ENCODE data around the gene GASK1A. TPM values are rescaled to one million over a fixed set of nuclear protein-coding genes. Genes with fewer than 3 reads are reported as not detected.
A peak's percentile ranks its signal among the peaks of the same experiment; 100 is the strongest.

Gene GASK1A
- total RNA-seq, 2 donors from 2014 or later, result 4.0 to 5.3 TPM

GRCh38 chr3:42982645-42983412 lies 3.7 kb downstream of the GASK1A start:
- Mint-ChIP-seq H3K9me3 (no peaks in the 10 kb centered on the region), H3K4me1 (peaks cover 33% of the 10 kb centered on the region), H3K4me3 (no peak overlapping the region), H3K27ac (no peak overlapping the region), H3K36me3 (ENCODE audit: low read depth) (no peaks in the 10 kb centered on the region), H3K27me3 (ENCODE audit: insufficient read depth) (peaks cover 43% of the 10 kb centered on the region)
- H3K4me3 ChIP-seq (ENCODE audit: low read length), result no peak overlapping the region
- TF ChIP-seq CTCF (conservative IDR thresholded peaks at IDR 0.05), result no peak
- H3K4me1 ChIP-seq (ENCODE audit: control insufficient read depth, insufficient read depth, low read length), result peaks cover 28% of the 10 kb centered on the region
- H3K27me3 ChIP-seq (ENCODE audit: control insufficient read depth, insufficient read depth, low read length, poor library complexity, severe bottlenecking), result peaks cover 21% of the 10 kb centered on the region
- no peak overlapping the region for H3K9ac ChIP-seq (ENCODE audit: extremely low read depth, low read length, poor library complexity, severe bottlenecking)
- peak; percentile 52 for DNase-seq
- no peak overlapping the region for H3K27ac ChIP-seq (ENCODE audit: low read depth, low read length)
- no peaks in the 10 kb centered on the region for H3K9me3 ChIP-seq (ENCODE audit: control insufficient read depth, low read length)
- WGBS, 2 experiments (ENCODE audit: insufficient coverage in 1 of 2, insufficient read length in 1 of 2), result 80 to 97% methylated on average over 5 to 6 of the region's 6 CpGs
- no peaks in the 10 kb centered on the region for H3K36me3 ChIP-seq (ENCODE audit: control insufficient read depth, insufficient read depth, low read length)

- Histone ChIP-seq H3K27me3 (ENCODE audit: control insufficient read depth, insufficient read depth, low read length, poor library complexity, severe bottlenecking) (peaks cover 14% of the 10 kb centered on the region), H3K9me3 (ENCODE audit: control insufficient read depth, low read length) (no peaks in the 10 kb centered on the region), H3K27ac (ENCODE audit: low read depth, low read length) (no peak overlapping the region), H3K9ac (ENCODE audit: extremely low read depth, low read length, poor library complexity, severe bottlenecking) (no peak overlapping the region), H3K36me3 (ENCODE audit: control insufficient read depth, insufficient read depth, low read length) (no peaks in the 10 kb centered on the region), H3K4me3 (ENCODE audit: low read length) (no peak overlapping the region), H3K4me1 (ENCODE audit: control insufficient read depth, insufficient read depth, low read length) (peaks cover 29% of the 10 kb centered on the region)
- no peak for TF ChIP-seq CTCF (conservative IDR thresholded peaks at IDR 0.05)
- DNase-seq, result peak; percentile 33
- H3K9me3 Mint-ChIP-seq, result no peaks in the 10 kb centered on the region
- peaks cover 32% of the 10 kb centered on the region for H3K27me3 Mint-ChIP-seq (ENCODE audit: insufficient read depth)
- no peaks in the 10 kb centered on the region for H3K36me3 Mint-ChIP-seq (ENCODE audit: low read depth)
- peaks cover 37% of the 10 kb centered on the region for H3K4me1 Mint-ChIP-seq
- 95 to 100% methylated on average over 1 to 3 of the region's 3 CpGs for WGBS, 2 experiments (ENCODE audit: insufficient coverage in 1 of 2, insufficient read length in 1 of 2)
- H3K4me3 Mint-ChIP-seq, result no peak overlapping the region
- H3K27ac Mint-ChIP-seq, result no peak overlapping the region
Measured at GRCh38 chr3:42983927-42984326, 4.8 kb downstream of the GASK1A start.

GRCh38 chr3:42984701-42985100 lies 5.6 kb downstream of the GASK1A start:
- no peak for TF ChIP-seq CTCF (conservative IDR thresholded peaks at IDR 0.05)
- peaks cover 41% of the 10 kb centered on the region for H3K4me1 Mint-ChIP-seq
- peak; percentile 53 for DNase-seq
- peaks cover 24% of the 10 kb centered on the region for H3K27me3 Mint-ChIP-seq (ENCODE audit: insufficient read depth)
- H3K4me3 ChIP-seq (ENCODE audit: low read length), result no peak overlapping the region
- WGBS, 2 experiments (ENCODE audit: insufficient coverage in 1 of 2, insufficient read length in 1 of 2), result 28 to 29% methylated on average over 3 to 4 of the region's 4 CpGs
- no peaks in the 10 kb centered on the region for H3K9me3 Mint-ChIP-seq
- no peaks in the 10 kb centered on the region for H3K9me3 ChIP-seq (ENCODE audit: control insufficient read depth, low read length)
- H3K9ac ChIP-seq (ENCODE audit: extremely low read depth, low read length, poor library complexity, severe bottlenecking), result no peak overlapping the region
- H3K27ac Mint-ChIP-seq, result no peak overlapping the region
- H3K4me3 Mint-ChIP-seq, result no peak overlapping the region
- peaks cover 32% of the 10 kb centered on the region for H3K4me1 ChIP-seq (ENCODE audit: control insufficient read depth, insufficient read depth, low read length)
- no peak overlapping the region for H3K27ac ChIP-seq (ENCODE audit: low read depth, low read length)
- H3K36me3 ChIP-seq (ENCODE audit: control insufficient read depth, insufficient read depth, low read length), result no peaks in the 10 kb centered on the region
- H3K27me3 ChIP-seq (ENCODE audit: control insufficient read depth, insufficient read depth, low read length, poor library complexity, severe bottlenecking), result peaks cover 12% of the 10 kb centered on the region
- no peaks in the 10 kb centered on the region for H3K36me3 Mint-ChIP-seq (ENCODE audit: low read depth)

Measured in endodermal cell (in vitro differentiated cells).